Right lung (tissue), 10 donors: Measurements from ENCODE around the gene BCAN. TPM values are rescaled to one million over a fixed set of nuclear protein-coding genes. Genes with fewer than 3 reads are reported as not detected.
"Not testable (repeated sequence)": the region's sequence is repeated elsewhere in the genome, so short reads cannot be mapped to it uniquely, and the experiment has no call there.

ENCODE experiments used
- DNase-seq, 2 donors: peaks; one replicate each; pipeline ENCODE4 v3.0.0-alpha.2; 2013
- long read RNA-seq, 8 donors: transcript quantifications; one replicate each; lab custom pipeline, GENCODE V29; 2026
- polyA plus RNA-seq, 5 donors: library from polyadenylated mRNA; unstranded; fragments of 120-200 nt; gene quantifications; one replicate each; pipeline versions ENCODE4 v1.2.1 to v1.2.3, GENCODE V29; 2013; ENCODE audit warnings: inconsistent platforms in 1 of 5, low replicate concordance in 1 of 5; ENCODE audit not compliant: insufficient read length in 5 of 5, insufficient read depth in 1 of 5

BCAN gene, protein sequence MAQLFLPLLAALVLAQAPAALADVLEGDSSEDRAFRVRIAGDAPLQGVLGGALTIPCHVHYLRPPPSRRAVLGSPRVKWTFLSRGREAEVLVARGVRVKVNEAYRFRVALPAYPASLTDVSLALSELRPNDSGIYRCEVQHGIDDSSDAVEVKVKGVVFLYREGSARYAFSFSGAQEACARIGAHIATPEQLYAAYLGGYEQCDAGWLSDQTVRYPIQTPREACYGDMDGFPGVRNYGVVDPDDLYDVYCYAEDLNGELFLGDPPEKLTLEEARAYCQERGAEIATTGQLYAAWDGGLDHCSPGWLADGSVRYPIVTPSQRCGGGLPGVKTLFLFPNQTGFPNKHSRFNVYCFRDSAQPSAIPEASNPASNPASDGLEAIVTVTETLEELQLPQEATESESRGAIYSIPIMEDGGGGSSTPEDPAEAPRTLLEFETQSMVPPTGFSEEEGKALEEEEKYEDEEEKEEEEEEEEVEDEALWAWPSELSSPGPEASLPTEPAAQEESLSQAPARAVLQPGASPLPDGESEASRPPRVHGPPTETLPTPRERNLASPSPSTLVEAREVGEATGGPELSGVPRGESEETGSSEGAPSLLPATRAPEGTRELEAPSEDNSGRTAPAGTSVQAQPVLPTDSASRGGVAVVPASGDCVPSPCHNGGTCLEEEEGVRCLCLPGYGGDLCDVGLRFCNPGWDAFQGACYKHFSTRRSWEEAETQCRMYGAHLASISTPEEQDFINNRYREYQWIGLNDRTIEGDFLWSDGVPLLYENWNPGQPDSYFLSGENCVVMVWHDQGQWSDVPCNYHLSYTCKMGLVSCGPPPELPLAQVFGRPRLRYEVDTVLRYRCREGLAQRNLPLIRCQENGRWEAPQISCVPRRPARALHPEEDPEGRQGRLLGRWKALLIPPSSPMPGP
- polyA plus RNA-seq, result 1 to 10 TPM in 1 of 5 donors, under 1 TPM in 4; 0.40 to 1.0 (median 0.46) TPM
- long read RNA-seq, donor 1, result 0 reads
- long read RNA-seq, donor 2, result 0 reads
- long read RNA-seq, donor 3, result 0 reads
- long read RNA-seq, donor 4, result 0 reads
- long read RNA-seq, donor 5, result 0 reads
- long read RNA-seq, donor 6, result 0 reads
- long read RNA-seq, donor 7, result 0 reads
- long read RNA-seq, donor 8, result 0 reads

- peak in 1 of 2 donors; percentile 23 for DNase-seq
Observed at GRCh38 chr1:156641761-156642264, at the start of gene BCAN. Gene BCAN, plus strand, starts transcription at chr1:156642117. Its CDS starts 3,938 bp downstream, at chr1:156646055.

DNA sequence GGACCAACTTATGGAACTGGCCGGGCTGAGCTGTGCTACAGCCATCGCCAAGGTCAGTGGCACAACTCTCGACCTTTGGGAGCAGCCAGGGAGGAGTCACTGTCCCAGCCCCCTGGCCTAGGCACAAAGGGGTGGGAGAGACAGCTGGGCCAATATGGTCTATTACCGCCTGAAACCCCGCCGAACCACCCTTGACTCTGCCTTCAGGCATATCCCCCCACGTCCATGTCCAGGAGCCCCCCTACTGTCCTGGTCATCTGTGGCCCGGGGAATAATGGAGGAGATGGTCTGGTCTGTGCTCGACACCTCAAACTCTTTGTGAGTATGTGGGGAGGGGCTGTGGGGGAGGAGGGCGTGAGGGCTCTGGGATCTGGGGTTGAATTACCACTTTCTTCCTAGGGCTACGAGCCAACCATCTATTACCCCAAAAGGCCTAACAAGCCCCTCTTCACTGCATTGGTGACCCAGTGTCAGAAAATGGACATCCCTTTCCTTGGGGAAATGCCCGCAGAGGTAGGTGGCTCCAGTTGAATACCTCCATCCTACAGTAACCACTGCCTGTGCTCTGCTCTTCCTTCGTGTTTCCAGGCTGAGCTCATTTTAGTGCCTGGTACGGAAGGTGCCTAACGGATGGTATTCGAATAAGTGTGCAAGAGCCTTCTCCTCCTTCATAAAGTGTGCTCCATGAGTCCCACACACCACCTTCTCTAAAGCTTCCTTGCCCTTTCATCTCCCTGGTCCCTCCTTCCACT, 49.6 kb upstream of the BCAN start:
- DNase-seq, result no peak

DNA sequence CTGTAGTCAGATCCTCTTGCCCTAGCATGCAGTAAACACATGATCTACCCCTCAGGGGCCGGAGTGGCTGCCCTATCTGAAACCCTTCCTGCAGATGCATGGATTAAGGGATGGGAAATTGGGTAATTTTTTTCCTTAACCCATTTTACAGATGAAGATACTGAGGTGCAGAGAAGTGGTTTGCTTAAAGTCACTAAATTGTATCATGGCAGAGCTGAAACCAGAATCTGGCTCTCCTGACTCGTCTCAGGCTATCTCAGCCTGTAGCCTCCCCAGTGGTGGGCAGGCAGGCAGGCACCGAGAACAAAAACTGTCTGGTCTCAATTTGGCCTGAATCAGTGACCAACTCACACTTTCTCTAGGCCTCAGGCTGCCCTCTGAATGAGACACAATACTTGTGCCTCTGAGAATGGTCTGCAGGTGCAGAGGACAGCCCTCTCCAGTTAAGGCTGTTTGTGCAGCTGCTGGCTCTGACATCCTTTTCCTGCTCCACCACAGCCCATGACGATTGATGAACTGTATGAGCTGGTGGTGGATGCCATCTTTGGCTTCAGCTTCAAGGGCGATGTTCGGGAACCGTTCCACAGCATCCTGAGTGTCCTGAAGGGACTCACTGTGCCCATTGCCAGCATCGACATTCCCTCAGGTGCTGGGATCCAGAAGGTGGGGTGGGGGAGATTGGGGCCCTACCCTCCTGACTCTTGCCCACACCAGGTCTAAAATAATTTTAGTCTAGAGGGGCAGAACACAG, 48.8 kb upstream of the BCAN start:
- DNase-seq, result no peak

- no peak for DNase-seq
Observed at GRCh38 chr1:156593661-156593989, 48.3 kb upstream of the BCAN start.

- no peak for DNase-seq
Observed at GRCh38 chr1:156594190-156594589, 47.7 kb upstream of the BCAN start.

- DNase-seq, result no peak
Observed at GRCh38 chr1:156595016-156595415, 46.9 kb upstream of the BCAN start.

- no peak for DNase-seq
Observed at GRCh38 chr1:156596426-156596825, 45.5 kb upstream of the BCAN start.

DNA sequence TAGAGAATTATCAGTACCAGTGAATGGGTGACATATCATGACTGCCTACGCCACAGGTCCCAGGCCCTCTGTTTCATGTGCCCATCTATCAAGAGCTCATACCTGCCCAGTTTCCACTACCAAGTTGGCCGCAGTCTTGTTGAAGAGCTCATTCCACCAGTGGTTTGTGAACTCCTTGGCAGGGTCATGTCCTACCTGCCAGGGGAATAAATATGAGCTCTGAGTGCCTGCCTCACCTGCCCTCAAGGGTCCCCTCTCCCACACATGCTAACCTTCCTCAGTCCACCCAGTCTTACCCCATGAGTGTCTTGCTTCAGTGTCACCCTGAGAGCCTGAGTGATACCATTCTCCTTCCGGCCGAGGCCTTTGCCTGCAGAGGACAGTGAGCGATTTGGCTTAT, 43.8 kb upstream of the BCAN start:
- no peak for DNase-seq

GRCh38 chr1:156598731-156599432, 43.0 kb upstream of the BCAN start:
- DNase-seq, result no peak

DNA sequence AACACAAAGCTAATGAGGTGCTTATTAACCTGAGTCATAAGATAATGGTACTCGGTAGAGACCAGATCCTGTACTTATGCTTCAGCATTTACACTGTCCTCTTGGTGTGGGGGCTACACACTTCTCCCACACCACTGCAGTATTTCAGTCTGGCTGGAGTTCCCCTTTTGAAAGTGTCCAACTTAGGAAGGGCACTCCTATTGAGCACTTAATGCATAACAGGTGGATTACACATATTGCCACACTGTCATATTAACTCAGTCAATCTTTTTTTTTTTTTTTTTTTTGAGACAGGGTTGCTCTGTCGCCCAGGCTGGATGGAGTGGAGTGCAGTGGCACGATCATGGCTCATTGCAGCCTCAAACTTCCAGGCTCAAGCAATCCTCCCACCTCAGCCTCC, 42.1 kb upstream of the BCAN start:
- no peak for DNase-seq

DNA sequence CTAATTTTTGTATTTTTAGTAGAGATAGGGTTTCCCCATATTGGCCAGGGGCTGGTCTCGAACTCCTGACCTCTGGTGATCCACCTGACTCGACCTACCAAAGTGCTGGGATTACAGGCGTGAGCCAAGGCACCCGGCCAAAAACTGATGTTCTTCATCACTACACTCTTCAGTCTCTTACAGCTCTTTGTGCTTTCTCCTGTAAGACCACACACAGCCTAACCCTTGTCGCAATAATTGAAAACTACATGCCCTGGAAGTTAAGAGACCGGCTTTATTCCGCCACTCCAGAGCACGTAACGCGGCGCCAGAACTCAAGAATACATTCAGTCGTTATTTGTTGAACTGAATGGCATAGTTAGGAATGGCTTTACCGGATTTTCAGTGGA, 41.2 kb upstream of the BCAN start:
- no peak for DNase-seq

- peak; percentile 77 to 79 for DNase-seq
Observed at GRCh38 chr1:156601122-156601830, 40.6 kb upstream of the BCAN start, which contains the start of gene GPATCH4. Gene GPATCH4, minus strand, starts transcription at chr1:156601479.

DNA sequence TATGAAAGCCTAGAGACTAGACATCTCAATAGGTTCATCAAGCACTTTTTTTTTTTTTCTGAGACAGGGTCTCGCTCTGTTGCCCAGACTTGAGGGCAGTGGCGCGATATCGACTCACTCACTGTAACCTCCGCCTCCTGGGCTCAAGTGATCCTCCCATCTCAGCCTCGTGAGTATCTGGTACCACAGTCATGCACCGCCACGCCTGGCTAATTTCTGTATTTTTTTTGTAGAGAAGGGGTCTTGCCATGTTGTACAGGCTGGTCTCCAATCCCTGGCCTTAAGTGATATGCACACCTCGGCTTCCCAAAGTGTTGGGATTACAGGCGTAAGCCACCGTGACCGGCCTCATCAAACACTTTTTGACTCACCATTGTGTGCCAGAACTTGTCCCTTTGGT, 40.0 kb upstream of the BCAN start:
- DNase-seq, result no peak

DNA sequence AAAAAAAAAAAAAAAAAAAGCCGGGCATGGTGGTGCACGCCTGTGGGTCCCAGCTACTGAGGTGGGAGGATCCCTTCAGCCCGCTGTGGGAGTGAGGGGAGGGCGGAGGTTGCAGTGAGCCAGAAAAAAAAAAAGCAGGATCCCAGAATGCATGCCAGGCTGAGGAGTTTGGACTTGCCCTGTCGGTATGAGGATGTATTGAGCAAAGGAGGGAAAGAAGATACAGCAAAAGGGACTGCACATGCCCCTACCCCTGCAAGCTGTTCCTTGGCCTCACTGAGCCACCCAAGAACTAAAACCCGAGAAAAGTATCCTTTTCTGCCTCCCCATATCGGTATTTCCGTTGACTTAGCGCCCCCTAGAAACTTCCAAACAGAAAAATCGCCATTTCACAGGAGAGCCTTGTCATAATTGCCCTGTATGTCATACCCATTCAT, 39.3 kb upstream of the BCAN start:
- no peak for DNase-seq

DNA sequence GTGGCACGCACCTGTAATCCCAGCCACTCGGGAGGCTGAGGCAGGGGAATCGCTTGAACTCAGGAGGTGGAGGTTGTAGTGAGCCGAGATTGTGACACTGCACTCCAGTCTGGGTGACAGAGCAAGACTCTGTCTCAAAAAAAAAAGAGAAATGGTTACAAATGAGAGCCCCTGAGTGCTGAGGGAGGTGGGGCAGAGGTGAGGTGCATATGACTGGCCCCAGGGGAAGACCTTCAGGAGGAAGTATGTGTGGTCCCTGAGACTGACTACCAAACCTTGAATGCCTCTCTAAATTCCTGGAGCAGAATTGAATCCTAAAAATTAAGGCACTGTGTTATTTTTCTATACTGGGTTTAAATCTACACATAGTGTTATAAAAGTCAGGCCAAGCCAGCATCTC, 34.6 kb upstream of the BCAN start:
- DNase-seq, result not testable (repeated sequence)

DNA sequence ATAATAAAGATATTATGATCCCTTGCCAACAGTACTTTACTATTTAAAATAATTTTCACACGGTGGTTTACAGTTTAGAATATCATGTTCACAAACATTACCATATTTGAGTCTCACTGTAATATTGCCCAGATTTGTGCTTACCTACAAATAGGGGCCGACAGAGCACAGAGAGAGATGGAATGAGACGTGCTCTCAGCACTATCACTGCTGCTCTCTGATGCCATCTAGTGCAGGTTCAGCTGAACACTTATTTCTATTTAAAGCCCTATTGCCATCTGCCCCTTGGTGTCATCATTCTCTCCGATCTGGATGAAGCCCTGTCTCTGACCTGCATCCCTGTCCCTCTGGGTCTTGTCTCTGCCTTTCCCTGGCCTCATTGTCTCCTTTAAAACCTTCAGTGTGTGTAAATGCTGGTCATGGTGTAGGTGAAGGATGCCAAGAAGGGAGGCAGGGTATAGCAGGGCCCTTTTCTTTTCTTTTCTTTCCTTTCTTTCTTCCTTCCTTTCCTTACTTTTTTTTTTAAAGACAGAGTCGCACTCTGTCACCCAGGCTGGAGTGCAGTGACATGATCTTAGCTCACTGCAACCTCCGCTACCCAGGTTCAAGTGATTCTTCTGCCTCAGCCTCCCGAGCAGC, 33.8 kb upstream of the BCAN start:
- DNase-seq, result no peak

- DNase-seq, result no peak
Observed at GRCh38 chr1:156608981-156609380, 32.9 kb upstream of the BCAN start.

- not testable (repeated sequence) for DNase-seq
Observed at GRCh38 chr1:156610072-156610471, 31.8 kb upstream of the BCAN start.

- DNase-seq, result no peak
Observed at GRCh38 chr1:156612666-156613065, 29.3 kb upstream of the BCAN start.
